Upper lobe of left lung (tissue), 4 donors: Measurements from ENCODE around the gene DEPDC5.

Experiments used
- POLR2AphosphoS5 ChIP-seq, 2 donors: sonication (generic); formaldehyde crosslinking; IDR thresholded peaks; one replicate each; pipeline ENCODE4 v1.5.1; 2017; ENCODE audit warnings: antibody characterized with exemption in 2 of 2
- TF ChIP-seq, protein P1 (sequence below), 6 experiments: fragments of 450-650 bp in 4 of 6; fragments of 200-600 bp in 2 of 6; sonication (generic) in 2 of 6; IDR thresholded peaks; one replicate each; pipeline ENCODE4 v1.5.1; 2016 to 2019; ENCODE audit warnings: antibody characterized with exemption in 6 of 6

DNA sequence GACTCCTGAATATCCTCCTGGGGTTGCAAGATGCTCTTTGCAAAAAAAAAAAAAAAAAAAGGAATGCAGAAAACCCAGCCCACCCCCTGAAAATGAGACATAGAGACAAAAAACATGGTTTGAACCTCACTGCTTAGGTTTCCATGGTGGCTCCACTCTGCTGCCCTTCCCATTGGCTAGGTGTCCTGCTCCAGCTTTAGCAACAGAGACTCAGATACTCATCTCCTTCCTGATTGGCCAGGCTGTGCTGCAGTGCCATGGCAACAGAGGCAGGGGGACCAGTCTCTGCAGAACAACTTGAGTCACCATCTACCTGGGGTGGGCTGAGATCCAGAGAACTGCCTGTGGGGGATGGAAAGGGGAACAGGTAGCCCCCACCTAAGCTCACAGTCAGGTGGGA lies 173.2 kb downstream of the DEPDC5 start:
- TF ChIP-seq, protein P1, sequence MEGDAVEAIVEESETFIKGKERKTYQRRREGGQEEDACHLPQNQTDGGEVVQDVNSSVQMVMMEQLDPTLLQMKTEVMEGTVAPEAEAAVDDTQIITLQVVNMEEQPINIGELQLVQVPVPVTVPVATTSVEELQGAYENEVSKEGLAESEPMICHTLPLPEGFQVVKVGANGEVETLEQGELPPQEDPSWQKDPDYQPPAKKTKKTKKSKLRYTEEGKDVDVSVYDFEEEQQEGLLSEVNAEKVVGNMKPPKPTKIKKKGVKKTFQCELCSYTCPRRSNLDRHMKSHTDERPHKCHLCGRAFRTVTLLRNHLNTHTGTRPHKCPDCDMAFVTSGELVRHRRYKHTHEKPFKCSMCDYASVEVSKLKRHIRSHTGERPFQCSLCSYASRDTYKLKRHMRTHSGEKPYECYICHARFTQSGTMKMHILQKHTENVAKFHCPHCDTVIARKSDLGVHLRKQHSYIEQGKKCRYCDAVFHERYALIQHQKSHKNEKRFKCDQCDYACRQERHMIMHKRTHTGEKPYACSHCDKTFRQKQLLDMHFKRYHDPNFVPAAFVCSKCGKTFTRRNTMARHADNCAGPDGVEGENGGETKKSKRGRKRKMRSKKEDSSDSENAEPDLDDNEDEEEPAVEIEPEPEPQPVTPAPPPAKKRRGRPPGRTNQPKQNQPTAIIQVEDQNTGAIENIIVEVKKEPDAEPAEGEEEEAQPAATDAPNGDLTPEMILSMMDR (IDR thresholded peaks at IDR 0.05): no peak
- TF ChIP-seq POLR2AphosphoS5 (IDR thresholded peaks at IDR 0.05): no peak
